Measurements from ENCODE around the gene TUBAL3. TPM values are rescaled to one million over a fixed set of nuclear protein-coding genes. Genes with fewer than 3 reads are reported as not detected.

Gene TUBAL3
- total and polyA plus RNA-seq, 7 experiments from 2014 or later = not detected

DNA sequence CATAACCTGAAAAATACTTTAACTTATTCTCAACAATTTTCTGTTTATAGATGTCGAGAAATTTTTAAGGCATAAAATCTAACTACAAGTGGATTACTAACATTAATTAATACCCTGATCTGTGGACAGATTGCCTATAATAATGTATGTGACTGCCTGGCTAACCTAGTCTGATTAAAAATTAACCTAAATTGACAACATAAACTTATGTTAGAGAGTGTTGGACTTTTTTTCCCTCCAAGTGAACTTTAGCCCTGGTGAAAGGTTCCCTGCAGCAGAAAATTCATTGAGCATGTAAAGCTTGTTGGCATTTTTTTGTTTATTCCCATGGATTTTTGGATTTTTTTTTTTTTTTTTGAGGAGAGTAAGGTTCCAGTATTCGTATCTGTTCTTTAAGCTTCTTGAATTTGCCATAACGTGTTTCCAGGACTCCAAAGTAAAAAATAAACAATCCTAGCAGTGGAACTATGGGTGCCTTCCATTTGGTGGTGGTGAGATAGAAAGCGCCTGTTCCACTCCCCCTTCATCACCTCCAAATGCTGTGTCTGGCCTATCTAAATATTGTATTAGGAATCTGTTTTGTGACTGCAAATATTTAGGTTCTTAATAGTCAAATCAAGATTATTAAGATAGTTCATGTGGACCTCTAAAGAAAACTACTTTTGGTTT is 43.8 kb upstream of the TUBAL3 start:
- Mint-ChIP-seq H3K9me3 (peaks cover 0 to 3% (median 0%) of the 10 kb centered on the region in 11 donors), H3K27ac (peak overlapping the region in 5 of 9 donors; percentile 22 to 62 (median 53)), H3K4me1 (peaks cover 18 to 74% (median 58%) of the 10 kb centered on the region in 7 donors), H3K36me3 (peaks cover 0 to 19% (median 7%) of the 10 kb centered on the region in 5 donors), H3K27me3 (no peaks in the 10 kb centered on the region), H3K4me3 (peak overlapping the region; percentile 48 to 100 (median 86))
- H3K27me3 ChIP-seq (ENCODE audit: control insufficient read depth in 2 of 2, insufficient read depth in 2 of 2, low read length in 2 of 2) = no peaks in the 10 kb centered on the region
- peaks cover 0 to 24% of the 10 kb centered on the region in 2 donors for H3K4me1 ChIP-seq (ENCODE audit: control insufficient read depth in 2 of 2, insufficient read depth in 2 of 2, low read length in 2 of 2)
- intact Hi-C loops (cut with micrococcal nuclease) = loop anchor here (5.0 to 10.0 kb wide), 3 partner anchors 364 to 439 kb away; partner anchors contain the start of genes GDI2 (in 2 of the 2) and ANKRD16 (in 1 of the 2)
- ChIA-PET CTCF (interaction anchor here (1.1 to 12.4 kb wide), 2 partner anchors 16 to 176 kb away, joined by 6 to 340 read pairs; no protein-coding TSS in a partner anchor), POLR2A (interaction anchor here (0.6 to 4.5 kb wide), 8 partner anchors 7 to 1730 kb away, joined by 3 to 70 read pairs (median 5); no protein-coding TSS in a partner anchor)
- H3K36me3 ChIP-seq (ENCODE audit: control insufficient read depth in 2 of 3, insufficient read depth in 3 of 3, low read length in 3 of 3) = peaks cover 0 to 14% (median 3%) of the 10 kb centered on the region in 3 experiments
- H3K27ac ChIP-seq (ENCODE audit: low read depth, low read length) = no peak overlapping the region
- peak overlapping the region; percentile 25 for H3K4me3 ChIP-seq (ENCODE audit: low read length)
- H3K9me3 ChIP-seq (ENCODE audit: control insufficient read depth in 2 of 3, low read length in 3 of 3) = no peaks in the 10 kb centered on the region
- ATAC-seq (no peak), DNase-seq (no peak)

DNA sequence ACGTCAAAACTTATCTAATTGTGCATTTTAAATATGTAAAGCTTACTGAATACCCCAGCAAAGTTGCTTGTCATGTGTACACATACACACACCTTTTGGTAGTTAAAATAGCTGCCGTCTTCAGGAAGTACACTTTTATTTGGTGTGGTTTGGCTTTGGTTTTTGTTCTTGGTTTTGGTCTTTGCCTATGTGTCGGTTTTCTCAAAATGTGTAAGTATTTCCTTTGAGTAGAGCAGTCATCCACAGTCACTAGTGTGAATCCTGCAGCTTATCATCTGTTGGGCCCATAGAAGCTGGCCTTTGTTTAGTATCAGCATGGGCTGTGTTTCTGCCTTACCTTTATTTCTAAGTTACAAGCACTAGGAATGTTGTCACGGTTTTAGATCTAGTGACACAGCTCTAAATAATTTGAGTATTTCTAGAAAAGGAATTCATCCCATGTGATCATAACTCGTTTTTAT is 43.0 kb upstream of the TUBAL3 start:
- DNase-seq (peak in 7 of 9 donors; percentile 63 to 76 (median 74)), ATAC-seq (peak; percentile 74)
- no peaks in the 10 kb centered on the region for H3K9me3 ChIP-seq (ENCODE audit: control insufficient read depth in 2 of 3, low read length in 3 of 3)
- Mint-ChIP-seq H3K9me3 (peaks cover 0 to 3% (median 0%) of the 10 kb centered on the region in 11 donors), H3K27ac (peak overlapping the region; percentile 75 to 97 (median 92)), H3K4me1 (peaks cover 18 to 75% (median 58%) of the 10 kb centered on the region in 7 donors), H3K27me3 (no peaks in the 10 kb centered on the region), H3K36me3 (peaks cover 0 to 13% (median 7%) of the 10 kb centered on the region in 5 donors), H3K4me3 (peak overlapping the region; percentile 75 to 100 (median 96))
- peak overlapping the region; percentile 79 for H3K4me3 ChIP-seq (ENCODE audit: low read length)
- ChIA-PET POLR2A (interaction anchor here (0.7 to 4.5 kb wide), 10 partner anchors 8 to 208 kb away, joined by 3 to 70 read pairs (median 4); no protein-coding TSS in a partner anchor), CTCF (interaction anchor here (0.7 to 12.4 kb wide), 6 partner anchors 8 to 794 kb away, joined by 3 to 340 read pairs (median 4); no protein-coding TSS in a partner anchor)
- H3K36me3 ChIP-seq (ENCODE audit: control insufficient read depth in 2 of 3, insufficient read depth in 3 of 3, low read length in 3 of 3) = peaks cover 0 to 5% (median 0%) of the 10 kb centered on the region in 3 experiments
- no peaks in the 10 kb centered on the region for H3K27me3 ChIP-seq (ENCODE audit: control insufficient read depth in 2 of 2, insufficient read depth in 2 of 2, low read length in 2 of 2)
- intact Hi-C loops (cut with micrococcal nuclease) = loop anchor here (1.0 to 10.0 kb wide), 6 partner anchors 10 to 603 kb away; partner anchors contain the start of genes GDI2 (in 2 of the 2), ANKRD16 (in 1 of the 2) and TASOR2 (in 1 of the 2)
- H3K27ac ChIP-seq (ENCODE audit: low read depth, low read length) = peak overlapping the region; percentile 78
- H3K4me1 ChIP-seq (ENCODE audit: control insufficient read depth in 2 of 2, insufficient read depth in 2 of 2, low read length in 2 of 2) = peaks cover 0 to 24% of the 10 kb centered on the region in 2 donors

DNA sequence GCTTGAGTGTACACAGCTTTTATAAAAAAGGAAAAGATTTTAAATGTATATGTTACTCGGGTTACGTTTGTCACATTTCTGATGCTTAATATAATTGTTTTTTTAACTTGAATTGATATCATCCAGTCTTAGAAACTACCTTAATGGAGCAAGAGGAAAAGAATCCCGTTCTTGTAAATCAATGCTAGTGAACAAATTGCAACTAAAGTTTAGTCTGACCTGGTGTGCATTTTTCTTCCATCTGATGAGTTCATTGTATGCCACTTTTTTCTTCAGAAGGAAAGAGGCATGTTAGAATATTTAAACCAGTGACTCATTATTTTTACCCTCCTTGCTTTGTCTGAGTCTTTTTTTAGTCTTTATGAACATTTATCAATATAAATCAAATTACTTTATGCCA is 42.4 kb upstream of the TUBAL3 start:
- H3K9me3 ChIP-seq (ENCODE audit: control insufficient read depth in 2 of 3, low read length in 3 of 3) = no peaks in the 10 kb centered on the region
- peak overlapping the region; percentile 78 for H3K27ac ChIP-seq (ENCODE audit: low read depth, low read length)
- H3K4me3 Mint-ChIP-seq = peak overlapping the region; percentile 75 to 100 (median 96)
- DNase-seq = peak in 2 of 9 donors; percentile 12 to 14
- H3K9me3 Mint-ChIP-seq = peaks cover 0 to 3% (median 0%) of the 10 kb centered on the region in 11 donors
- H3K27me3 Mint-ChIP-seq = no peaks in the 10 kb centered on the region
- H3K27me3 ChIP-seq (ENCODE audit: control insufficient read depth in 2 of 2, insufficient read depth in 2 of 2, low read length in 2 of 2) = no peaks in the 10 kb centered on the region
- ChIA-PET CTCF (interaction anchor here (0.8 to 12.4 kb wide), 6 partner anchors 9 to 178 kb away, joined by 3 to 340 read pairs (median 4); no protein-coding TSS in a partner anchor), POLR2A (interaction anchor here (0.7 to 7.0 kb wide), 13 partner anchors 9 to 1544 kb away, joined by 3 to 78 read pairs (median 4); no protein-coding TSS in a partner anchor)
- H3K27ac Mint-ChIP-seq = peak overlapping the region; percentile 82 to 97 (median 92)
- H3K4me1 ChIP-seq (ENCODE audit: control insufficient read depth in 2 of 2, insufficient read depth in 2 of 2, low read length in 2 of 2) = peaks cover 0 to 24% of the 10 kb centered on the region in 2 donors
- ATAC-seq = no peak
- intact Hi-C loops (cut with micrococcal nuclease) = loop anchor here (1.0 to 10.0 kb wide), 6 partner anchors 10 to 604 kb away; partner anchors contain the start of genes GDI2 (in 2 of the 2), ANKRD16 (in 1 of the 2) and TASOR2 (in 1 of the 2)
- peaks cover 18 to 79% (median 62%) of the 10 kb centered on the region in 7 donors for H3K4me1 Mint-ChIP-seq
- H3K36me3 ChIP-seq (ENCODE audit: control insufficient read depth in 2 of 3, insufficient read depth in 3 of 3, low read length in 3 of 3) = no peaks in the 10 kb centered on the region
- peak overlapping the region; percentile 79 for H3K4me3 ChIP-seq (ENCODE audit: low read length)
- peaks cover 0 to 11% (median 4%) of the 10 kb centered on the region in 5 donors for H3K36me3 Mint-ChIP-seq

DNA sequence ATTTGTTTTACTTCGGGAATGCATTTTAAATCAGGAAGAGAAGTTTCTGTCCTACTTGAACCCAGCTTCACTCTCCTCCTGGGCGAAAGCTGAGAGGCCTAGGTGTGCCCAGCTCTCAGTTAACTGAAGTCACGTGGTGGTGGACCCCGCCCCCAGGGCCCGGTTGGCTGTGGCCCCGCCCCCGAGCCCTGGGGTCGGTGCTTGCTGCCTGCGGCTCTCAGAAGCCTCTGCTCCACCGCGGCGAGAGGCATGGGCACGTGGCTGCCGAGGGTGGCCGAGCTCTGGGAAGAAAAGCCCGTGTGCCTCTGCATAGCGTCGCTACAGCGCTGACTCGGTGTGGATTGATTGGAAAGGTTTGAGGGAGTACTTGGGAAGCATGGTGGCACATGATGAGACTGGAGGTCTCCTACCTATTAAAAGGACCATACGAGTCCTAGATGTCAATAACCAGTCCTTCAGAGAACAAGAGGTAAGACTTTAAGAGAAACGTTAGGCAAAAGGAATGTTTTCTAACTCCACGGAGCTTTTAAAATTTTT is 41.8 kb upstream of the TUBAL3 start:
- H3K36me3 Mint-ChIP-seq = peaks cover 0 to 9% (median under 1%) of the 10 kb centered on the region in 5 donors
- ATAC-seq (peak; percentile 93), DNase-seq (peak; percentile 77 to 88 (median 86))
- H3K27ac Mint-ChIP-seq = peak overlapping the region; percentile 82 to 97 (median 92)
- Histone ChIP-seq H3K27me3 (ENCODE audit: control insufficient read depth in 2 of 2, insufficient read depth in 2 of 2, low read length in 2 of 2) (no peaks in the 10 kb centered on the region), H3K9me3 (ENCODE audit: control insufficient read depth in 2 of 3, low read length in 3 of 3) (no peaks in the 10 kb centered on the region), H3K4me3 (ENCODE audit: low read length) (peak overlapping the region; percentile 79), H3K27ac (ENCODE audit: low read depth, low read length) (peak overlapping the region; percentile 78), H3K36me3 (ENCODE audit: control insufficient read depth in 2 of 3, insufficient read depth in 3 of 3, low read length in 3 of 3) (no peaks in the 10 kb centered on the region), H3K4me1 (ENCODE audit: control insufficient read depth in 2 of 2, insufficient read depth in 2 of 2, low read length in 2 of 2) (peaks cover 0 to 24% of the 10 kb centered on the region in 2 donors)
- no peaks in the 10 kb centered on the region for H3K27me3 Mint-ChIP-seq
- peak overlapping the region; percentile 92 to 100 (median 96) for H3K4me3 Mint-ChIP-seq
- ChIA-PET CTCF (interaction anchor here (0.8 to 12.4 kb wide), 7 partner anchors 9 to 596 kb away, joined by 3 to 340 read pairs (median 3); partner anchors contain the start of gene TASOR2), POLR2A (interaction anchor here (0.7 to 7.0 kb wide), 14 partner anchors 9 to 1544 kb away, joined by 3 to 78 read pairs (median 4); no protein-coding TSS in a partner anchor)
- peaks cover 16 to 78% (median 62%) of the 10 kb centered on the region in 7 donors for H3K4me1 Mint-ChIP-seq
- H3K9me3 Mint-ChIP-seq = peaks cover 0 to 3% (median 0%) of the 10 kb centered on the region in 11 donors
- intact Hi-C loops (cut with micrococcal nuclease) = loop anchor here (1.0 to 10.0 kb wide), 8 partner anchors 102 to 604 kb away; partner anchors contain the start of genes GDI2 (in 2 of the 2), ANKRD16 (in 1 of the 2) and TASOR2 (in 1 of the 2)

DNA sequence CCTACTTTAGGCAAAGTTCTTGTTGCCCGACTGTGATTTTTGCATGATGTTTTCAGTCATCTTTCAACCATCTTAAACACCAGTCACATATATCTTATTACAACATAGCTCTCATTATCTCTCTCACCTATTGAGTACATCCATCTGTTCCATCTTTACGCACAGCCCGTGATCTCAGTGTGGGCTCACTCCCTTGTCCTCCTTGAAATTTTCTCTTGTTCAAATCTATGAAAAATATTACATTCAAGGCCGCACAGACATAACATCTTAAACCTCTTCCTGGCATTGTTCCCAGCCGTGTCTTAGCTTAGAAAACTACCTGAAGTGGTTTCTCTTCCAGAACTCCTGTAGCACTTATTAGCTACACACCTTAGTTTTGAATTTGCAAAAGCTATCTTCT is 40.4 kb upstream of the TUBAL3 start:
- H3K9me3 ChIP-seq (ENCODE audit: control insufficient read depth in 2 of 3, low read length in 3 of 3) = no peaks in the 10 kb centered on the region
- peaks cover 0 to 24% of the 10 kb centered on the region in 2 donors for H3K4me1 ChIP-seq (ENCODE audit: control insufficient read depth in 2 of 2, insufficient read depth in 2 of 2, low read length in 2 of 2)
- Mint-ChIP-seq H3K4me1 (peaks cover 16 to 68% (median 60%) of the 10 kb centered on the region in 7 donors), H3K27ac (peak overlapping the region in 5 of 9 donors; percentile 0 to 92 (median 48)), H3K4me3 (peak overlapping the region in 3 of 10 donors; percentile 13 to 48 (median 35)), H3K27me3 (no peaks in the 10 kb centered on the region), H3K36me3 (peaks cover 0 to 9% (median 0%) of the 10 kb centered on the region in 5 donors), H3K9me3 (peaks cover 0 to 3% (median 0%) of the 10 kb centered on the region in 11 donors)
- no peaks in the 10 kb centered on the region for H3K36me3 ChIP-seq (ENCODE audit: control insufficient read depth in 2 of 3, insufficient read depth in 3 of 3, low read length in 3 of 3)
- ChIA-PET POLR2A (interaction anchor here (1.5 to 7.0 kb wide), 3 partner anchors 120 to 179 kb away, joined by 4 to 78 read pairs (median 70); no protein-coding TSS in a partner anchor), CTCF (interaction anchor here (0.8 to 12.4 kb wide), 7 partner anchors 8 to 594 kb away, joined by 3 to 340 read pairs (median 3); partner anchors contain the start of gene TASOR2)
- no peak overlapping the region for H3K27ac ChIP-seq (ENCODE audit: low read depth, low read length)
- intact Hi-C loops (cut with micrococcal nuclease) = loop anchor here (5.0 to 10.0 kb wide), 3 partner anchors 367 to 442 kb away; partner anchors contain the start of genes GDI2 (in 2 of the 2) and ANKRD16 (in 1 of the 2)
- no peaks in the 10 kb centered on the region for H3K27me3 ChIP-seq (ENCODE audit: control insufficient read depth in 2 of 2, insufficient read depth in 2 of 2, low read length in 2 of 2)
- H3K4me3 ChIP-seq (ENCODE audit: low read length) = no peak overlapping the region
- DNase-seq = no peak
- no peak for ATAC-seq

All from naive thymus-derived CD4-positive, alpha-beta T cell (primary cell).